GM18502 (cell line): ENCODE measurements around the gene RFX2.

ENCODE experiments used
- ATAC-seq: cut with Tn5 transposase; IDR thresholded peaks from one replicate; pipeline ENCODE4 v1.9.1; 2021; ENCODE audit warnings: mild to moderate bottlenecking; ENCODE audit not compliant: unreplicated experiment, poor library complexity

The RFX2 gene

DNA sequence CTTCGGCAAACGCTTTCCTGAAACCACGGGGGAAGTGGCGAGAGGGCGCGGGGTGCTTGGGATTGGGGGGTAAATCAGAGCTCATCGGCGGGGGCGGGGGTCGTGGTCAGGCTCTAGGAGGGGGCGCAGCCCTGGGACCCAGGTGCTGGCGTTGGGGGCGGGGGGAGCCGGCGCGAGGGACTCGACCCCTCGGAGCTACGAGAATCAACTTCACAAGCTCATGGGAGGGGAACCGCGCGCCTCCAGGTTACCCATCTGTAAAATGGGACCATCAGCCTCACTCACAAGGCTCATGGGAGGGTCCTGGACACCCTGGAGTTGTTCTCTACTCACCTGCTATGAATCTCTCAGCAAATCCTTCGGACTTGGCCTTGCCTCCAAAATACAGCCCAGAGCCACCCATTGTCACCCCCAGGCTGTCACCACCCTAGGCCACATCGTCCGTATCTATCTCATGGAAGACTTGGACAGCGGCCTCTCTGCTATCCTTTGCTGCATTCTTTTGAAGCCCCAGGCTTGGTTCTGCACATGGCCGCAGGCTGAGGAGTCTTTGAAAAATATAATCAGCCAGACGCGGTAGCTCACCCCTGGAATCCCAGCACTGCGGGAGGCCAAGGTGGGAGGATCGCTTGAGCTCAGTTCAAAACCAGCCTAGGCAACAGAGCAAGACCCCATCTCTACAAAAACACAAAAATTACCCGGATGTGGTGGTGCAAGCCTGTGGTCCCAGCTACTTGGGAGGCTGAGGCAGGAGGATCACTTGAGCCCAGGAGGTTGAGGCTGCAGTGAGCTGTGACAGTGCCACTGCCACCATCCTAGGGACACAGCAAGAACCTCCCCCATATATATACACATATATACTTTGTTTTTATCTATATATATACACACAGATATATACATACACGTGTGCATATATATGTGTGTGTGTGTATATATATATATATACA, 131.4 kb downstream of the RFX2 start:
- no peak for ATAC-seq

DNA sequence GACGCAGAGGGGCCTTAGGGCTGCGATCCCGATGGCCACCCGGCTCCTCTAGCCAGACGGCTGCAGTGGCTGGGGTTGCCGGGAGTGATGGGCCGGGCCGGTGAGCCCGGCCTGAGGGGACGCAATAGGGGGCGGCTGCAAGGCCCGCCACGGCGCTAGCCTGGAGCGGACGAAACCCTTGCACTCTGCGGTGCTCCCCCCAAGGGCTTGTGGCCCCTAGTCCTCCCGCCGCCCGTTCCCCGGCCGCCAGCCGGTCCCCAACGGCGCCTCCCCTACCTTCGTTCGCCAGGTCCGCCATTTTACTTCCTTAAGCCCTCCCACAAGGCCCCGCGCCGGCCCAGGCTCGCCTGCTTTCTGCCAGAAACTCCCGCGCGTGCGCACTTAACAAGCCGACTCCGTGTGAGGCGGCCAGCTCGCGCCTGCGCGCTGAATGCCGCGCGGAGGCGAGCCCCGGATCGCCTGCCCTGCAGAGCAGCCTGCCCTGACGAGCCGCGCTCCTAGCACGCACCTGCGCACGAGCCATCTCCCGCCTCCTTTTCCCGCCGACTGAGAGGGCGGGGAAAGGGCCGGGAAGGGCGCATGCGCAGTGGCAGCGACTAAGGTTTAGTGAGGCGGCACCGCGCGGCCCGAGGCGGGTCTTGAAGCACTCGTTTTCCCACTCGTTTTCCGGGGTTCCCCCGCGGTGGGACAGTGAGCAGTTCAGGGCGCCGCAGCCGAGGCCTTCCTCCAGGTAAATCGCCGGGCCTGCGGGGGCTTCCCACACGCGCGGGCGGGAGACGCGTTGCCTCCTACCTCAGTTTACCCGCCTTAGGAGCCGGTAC, 132.3 kb downstream of the RFX2 start, which contains the start of gene RANBP3:
Gene RANBP3 (minus strand): TSS at position 356 of the 821 bp plus-strand sequence. CDS start 58 bp downstream, at position 298.
- peak; percentile 92 for ATAC-seq

DNA sequence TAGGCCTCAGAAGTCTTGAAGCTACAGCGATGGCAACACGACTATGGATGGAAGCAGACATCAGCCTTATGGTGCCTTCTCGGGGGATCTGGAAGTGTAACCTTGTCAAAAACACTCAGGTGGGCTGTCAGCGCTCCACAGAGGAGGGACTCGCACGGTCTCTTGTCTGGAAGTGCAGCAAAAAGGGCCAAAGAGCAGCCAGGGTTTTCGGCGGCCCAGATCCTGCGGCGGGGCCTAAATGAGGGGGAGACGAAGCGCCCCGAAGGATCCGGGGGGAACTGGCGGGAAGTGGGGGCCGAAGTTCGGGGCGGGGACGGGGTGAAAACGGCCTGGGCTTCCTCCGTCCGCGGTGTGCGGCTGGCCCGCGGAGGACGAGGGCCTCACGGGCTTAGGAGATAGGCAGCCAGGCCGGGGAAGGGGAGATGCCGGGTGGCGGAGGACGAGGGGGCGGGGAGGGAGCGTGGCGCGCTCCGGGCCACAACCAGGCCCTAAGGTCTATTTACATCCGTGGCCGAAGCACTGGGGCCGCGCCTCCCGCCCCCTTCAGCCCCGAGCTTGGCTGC, 133.0 kb downstream of the RFX2 start:
- ATAC-seq: no peak

DNA sequence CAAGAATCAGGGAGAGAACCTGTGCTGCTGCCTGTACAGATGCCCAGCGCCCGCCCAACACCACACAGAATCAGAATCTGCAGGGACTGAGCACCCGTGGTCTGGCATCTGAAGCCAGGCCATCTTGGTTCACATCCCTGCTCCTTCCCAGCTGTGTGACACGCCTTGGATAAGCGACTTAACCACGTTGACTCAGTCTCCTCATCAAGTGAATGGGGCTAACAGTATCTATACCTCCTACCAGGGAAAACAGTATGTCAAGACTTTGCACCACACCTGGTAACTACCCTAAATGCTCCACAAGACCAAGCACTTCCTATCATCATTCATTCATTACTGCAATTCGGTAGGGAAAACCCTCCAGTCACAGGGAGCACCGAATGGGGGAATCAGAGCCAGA, 133.5 kb downstream of the RFX2 start:
- ATAC-seq: no peak

DNA sequence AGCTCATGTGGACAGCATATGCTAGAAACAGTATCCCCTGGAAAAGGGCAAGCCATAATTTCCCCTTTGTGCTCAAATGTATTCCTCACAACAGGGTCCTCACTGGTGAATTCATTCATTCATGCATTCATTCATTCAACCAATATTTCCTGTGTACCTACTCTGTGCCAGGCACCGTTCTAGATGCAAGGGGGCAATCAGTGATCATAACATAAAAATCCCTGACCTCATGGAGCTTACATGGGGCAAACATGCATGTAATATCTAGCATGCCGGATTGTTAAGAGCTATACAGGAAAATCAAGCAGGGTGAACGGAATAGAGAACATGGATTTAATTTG, 134.9 kb downstream of the RFX2 start:
- ATAC-seq: no peak

DNA sequence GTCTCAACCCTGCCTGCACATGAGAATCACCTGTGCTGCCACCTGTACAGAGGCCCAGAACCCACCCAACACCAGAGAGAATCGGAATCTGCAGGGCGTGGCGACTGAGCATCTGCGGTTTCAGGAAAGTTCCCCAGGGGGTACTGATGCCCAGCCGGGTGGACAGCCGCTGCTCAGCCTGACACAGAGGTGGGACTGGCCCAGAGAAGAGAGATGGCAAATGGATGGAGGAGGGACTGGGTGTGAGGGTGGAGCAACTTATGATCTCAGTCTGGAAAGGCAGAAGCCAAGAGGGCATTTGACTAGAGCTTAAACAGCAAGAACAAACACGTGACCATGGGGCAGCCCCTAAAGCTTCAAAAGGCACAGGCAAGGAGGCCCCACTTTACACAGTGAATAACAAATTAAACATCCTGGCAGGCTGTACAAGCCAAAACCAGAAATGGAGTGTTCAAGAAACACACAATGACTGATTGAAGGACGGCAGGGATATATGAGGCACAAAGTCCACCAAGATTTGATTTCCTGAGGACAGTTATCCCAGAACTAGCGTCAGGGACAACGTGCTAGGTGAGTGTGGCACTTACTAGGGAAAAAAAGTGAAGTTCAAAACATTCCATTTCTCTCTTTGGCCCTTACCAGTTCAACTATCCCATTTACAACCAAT, 135.4 kb downstream of the RFX2 start:
- no peak for ATAC-seq

DNA sequence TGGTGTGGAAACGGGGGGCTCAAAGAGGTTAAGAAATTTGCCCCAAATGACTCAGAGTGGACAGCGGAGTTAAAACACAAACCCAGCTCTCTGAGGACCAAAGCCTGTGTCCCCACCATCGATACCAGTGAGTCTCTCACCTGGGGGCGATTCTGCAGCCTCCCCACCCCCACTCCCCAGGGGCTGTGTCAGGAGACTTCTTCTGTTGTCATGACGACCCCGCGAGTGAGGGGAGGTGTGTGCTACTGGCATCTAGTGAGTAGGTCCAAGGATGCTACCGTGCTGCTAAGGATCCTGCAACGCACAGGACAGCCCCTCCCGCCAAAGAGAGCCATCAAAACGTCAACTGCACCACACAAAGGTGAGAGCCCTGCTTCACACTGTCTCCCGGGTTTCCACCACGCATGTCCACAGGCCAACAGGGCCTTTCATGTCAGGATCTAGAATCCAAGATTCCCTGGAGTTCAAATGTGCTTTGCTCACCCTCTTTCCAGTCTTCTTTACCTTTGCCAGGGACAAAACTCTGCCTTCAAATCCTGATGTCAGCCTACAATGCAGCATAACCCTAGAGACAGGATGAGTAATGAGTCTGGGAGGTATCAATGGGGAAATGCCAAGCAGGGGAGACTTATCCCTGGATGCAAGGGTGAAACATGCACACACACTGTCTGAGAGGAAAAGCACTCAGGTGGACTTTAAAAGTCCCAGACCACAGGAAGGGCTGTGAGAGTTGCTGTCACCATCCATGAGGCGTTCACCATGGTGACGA, 136.2 kb downstream of the RFX2 start:
- no peak for ATAC-seq

DNA sequence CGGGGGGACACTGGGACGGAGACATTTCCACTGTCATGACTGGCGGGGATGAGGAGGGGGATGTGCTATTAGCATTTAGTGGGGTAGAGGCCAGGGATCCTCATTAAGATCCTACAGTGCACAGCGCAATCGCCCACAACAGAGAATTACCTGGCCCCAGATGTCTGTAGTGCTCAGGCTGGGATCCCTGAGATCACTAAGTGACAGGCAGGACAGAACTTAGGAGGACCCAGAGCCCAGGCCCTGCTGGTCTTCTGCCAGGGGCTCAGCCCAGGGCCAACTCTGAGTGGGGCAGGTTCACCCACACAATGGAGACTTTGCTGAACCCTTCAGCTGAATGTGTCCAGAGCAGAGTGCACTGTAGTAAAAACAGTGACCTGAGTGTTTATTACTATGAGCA, 136.9 kb downstream of the RFX2 start:
- no peak for ATAC-seq

DNA sequence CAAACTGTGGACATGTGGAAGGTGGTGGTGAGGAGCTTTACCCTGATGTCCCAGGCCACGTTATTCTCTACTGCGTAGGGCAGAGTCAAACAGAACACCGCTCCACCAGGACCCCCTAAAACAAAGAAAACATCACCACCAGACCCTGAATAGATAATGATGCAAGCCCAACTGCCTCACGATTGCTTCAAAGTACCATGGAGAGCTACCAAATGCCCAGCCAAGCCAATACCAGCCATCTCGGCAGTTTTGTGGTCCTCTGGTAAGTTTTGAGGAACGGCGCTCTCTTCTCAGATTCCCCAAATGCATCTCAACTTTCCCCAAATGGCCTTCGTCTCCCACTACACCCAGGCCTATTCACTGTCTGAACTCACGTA, 138.0 kb downstream of the RFX2 start:
- ATAC-seq: no peak

DNA sequence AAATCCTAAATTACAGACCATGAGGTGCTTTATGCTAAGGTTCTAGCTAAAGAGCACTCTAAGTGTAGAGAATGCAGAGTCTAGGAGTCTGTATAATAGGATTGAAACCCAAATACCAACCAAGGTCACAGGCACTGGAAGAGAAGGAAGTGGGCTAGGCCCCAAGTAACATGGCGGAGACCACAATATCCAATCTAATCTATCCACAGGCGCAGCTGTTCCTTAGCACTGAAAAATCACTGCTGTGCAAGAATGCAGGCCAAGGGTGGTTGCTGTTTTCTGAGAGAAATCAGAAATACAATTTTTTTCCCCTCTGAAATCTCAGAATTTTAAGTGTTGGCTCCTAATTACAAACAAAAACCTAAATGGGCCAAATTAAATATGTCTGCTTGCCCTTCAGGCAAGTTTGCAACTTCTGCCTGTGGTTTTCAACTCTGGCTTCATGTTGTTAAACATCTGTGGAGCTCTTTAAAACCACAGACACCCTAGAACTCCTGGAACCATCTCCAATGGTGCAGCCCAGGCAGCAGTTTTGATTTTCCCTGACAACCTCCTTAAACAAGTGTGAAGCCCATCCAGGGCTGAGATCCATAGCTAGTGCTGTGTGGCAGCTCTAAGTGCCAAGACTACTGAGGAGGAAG, 138.5 kb downstream of the RFX2 start:
- ATAC-seq: no peak

DNA sequence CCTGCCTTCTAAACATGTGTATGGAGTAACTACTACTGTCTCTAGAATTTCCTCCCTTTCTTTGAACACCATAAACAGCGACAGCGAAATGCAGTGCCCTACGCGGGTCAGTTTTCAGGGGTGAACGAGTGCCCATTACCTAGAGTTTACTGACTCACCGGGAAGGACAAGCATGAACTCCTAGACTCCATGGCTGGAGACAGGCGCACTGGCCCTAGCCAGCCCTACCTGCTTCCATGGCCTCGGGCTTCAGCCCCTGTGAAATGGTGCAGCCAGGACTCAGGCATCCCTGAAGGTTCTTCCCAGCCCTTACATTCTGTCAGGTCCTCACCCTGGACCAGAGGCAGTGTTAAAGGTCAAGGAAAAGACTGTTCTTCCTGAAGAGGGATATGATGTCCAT, 140.8 kb downstream of the RFX2 start:
- no peak for ATAC-seq

DNA sequence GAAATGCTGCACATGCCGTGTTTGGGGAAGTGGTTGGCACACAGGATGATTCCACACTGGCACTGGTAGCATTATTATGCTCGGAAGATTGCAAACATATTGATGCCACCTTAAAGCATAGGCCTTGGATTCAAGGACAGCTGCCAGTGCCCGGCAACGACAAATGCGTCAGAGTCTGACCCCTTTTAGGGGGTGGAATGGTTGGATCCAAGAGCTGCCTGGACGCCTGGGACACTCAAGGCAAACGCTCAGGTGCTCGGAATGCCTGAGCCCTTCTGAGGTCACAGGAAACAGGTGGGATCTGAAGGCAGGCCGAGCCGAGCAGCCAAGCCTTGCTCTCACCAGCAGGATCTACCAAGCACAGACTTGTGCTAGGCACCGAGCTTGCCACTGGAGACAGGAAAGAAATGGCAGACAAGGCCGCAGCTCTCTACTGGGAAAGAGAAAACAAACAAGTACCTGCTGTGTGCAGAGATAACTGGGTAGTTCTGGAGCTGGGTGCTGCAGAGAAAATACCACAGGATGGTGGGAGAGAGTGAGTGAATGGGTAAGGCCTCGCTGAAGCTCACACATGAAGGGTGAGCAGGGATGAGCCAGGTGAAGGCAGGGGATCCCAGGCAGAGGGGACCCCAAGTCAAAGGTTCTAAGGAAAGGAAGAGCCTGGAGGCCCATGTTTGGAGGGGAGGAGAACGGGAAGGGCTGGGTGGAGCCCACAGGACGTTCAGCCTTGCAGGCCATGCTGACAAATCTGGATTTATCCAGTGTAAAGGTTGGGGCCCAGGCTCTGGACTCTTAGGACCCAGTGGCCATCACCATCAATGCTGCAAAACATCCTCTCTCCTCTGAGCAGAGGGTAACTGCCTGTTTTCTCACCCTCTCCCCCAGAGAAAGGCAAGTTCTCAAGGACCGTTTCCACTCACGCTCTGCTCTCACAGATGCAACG, 141.6 kb downstream of the RFX2 start:
- no peak for ATAC-seq

DNA sequence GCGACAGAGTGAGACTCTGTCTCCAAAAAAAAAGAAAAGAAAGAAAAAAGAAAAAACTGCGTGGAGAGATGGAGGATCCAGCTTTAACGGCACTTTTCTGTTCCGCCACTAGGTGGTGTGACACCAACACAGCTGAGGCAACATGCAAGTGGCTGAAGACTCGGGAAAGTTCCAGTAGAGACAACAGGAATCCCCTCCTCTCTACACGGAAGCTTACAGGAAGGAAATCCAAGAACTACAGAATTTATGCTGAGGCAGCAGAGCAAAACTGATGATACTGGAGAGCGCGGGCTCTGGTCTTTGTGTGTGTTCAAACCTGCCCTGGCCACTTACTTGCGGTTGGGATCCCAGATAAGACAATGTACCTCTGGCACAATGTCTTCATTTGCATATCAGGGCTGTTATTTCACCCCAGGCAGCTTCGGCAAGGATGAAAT, 142.3 kb downstream of the RFX2 start:
- no peak for ATAC-seq

DNA sequence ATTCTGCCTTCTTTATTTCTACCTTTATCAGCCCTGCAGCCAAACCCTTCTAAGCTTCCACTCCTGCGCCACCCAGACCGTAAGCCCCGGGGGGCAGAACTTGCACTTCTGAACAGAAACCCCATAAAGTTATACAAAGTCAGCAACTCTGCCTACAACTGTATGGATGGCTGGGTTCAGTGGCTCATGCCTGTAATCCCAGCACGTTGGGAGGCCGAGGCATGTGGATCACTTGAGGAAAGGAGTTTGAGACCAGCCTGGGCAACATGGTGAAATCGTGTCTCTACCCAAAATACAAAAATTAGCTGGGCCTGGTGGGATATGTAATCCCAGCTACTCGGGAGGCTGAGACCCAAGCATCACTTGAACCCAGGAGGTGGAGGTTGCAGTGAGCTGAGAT, 142.7 kb downstream of the RFX2 start:
- ATAC-seq: no peak

DNA sequence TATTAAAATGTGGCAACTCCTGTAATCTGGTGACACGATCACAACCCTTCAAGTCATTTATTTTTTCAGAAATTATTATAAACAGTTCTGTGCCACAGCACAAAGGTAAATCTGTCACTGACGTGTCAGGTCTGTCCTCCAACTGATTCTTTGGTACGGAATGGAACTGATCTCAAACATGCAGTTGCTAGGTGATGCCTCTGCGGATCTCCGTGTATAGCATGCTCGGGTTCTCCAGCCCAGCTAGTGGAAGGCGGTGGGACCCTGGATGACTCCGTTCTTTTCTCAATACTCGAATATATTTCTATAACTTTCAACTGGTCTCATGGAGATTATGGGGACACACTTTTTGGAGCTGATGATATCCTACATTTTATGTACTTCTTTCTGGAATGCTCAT, 143.4 kb downstream of the RFX2 start:
- ATAC-seq: no peak

DNA sequence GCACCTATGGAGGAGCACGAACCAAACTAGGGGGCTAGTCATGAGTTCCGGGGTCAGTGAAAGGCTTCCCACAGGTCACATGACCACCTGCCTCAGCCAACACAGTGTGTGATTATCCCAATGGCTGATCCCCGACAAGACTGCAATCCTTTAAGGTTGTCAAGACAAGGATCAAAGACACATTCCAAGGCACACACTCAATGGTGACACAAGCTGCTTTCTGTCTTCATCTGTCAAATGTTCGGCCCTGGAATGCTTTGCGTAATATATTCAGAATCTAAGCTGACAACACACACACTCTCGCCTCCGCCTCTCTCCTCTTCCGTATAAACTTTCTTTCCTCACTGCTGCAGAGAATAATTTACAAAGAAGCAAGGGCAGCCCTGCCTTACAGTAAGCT, 144.1 kb downstream of the RFX2 start:
- no peak for ATAC-seq

DNA sequence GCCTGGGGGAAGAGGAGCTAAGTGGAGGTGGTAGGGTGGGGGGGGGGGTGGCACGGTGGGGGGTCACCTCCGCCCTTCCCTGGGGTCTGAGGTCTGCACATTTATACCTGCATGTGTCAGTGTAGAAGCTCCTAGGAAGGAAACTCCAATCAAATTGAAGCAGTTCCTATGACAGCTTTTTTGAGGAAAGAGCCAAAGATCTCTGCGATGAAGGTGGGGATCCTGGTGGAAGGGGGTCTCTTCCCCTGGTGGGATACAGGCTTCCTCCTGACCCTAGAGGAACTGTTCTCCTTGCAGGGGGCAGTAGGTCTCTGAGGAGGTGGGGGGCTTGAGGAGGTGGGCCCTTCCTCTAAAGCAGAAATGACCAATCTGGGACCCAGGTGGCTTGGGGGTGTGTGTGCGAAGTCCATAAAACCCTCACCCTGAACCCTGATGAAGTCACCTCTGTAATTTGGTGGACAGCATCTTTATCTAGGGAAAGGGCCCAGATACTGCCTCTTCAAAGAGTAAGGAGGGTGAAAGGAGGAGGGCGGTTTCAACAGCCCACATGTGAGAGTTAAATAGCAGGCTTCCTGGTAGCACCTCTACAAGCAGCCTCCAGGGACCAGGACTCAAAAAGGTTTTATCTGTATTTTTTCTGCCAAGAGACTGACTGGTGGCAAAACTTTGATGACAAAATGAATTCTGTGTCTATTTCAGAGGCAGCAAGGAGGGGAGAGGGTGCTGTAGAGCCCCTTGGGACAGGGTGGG, 145.3 kb downstream of the RFX2 start:
- ATAC-seq: no peak

DNA sequence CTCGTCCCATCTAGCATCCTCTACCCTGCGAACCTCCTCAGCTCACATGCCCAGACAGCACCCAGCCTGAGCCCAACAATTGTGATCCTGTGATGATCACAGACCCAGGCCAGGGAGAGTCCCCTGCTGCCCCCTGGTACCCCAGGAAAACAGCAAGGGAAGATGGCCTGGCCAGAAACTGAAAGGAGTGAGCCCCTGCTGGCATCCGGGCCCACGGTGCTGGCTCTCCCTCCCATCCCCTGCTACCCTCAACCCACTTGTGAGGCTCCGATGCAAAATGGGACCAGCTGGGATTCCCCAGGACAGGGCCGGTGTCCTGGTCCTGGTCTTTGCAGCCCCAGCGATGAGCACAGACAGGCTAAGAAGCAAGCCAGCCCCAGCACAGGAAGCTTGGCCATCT, 146.4 kb downstream of the RFX2 start:
- ATAC-seq: no peak
